Endothelial cell of umbilical vein (primary cell): ENCODE measurements around the gene MECP2.

Experiments used
- CTCF ChIP-seq, 2 donors: IDR thresholded peaks; 1 replicate in 1 of 2; 2 replicates in 1 of 2; pipeline ENCODE4 v1.5.1; 2011; ENCODE audit warnings: low read length in 2 of 2, mild to moderate bottlenecking in 2 of 2, moderate library complexity in 2 of 2, control low read depth in 1 of 2, inconsistent platforms in 1 of 2, low read depth in 1 of 2; ENCODE audit not compliant: insufficient read depth in 1 of 2; ENCODE audit errors: extremely low read depth in 1 of 2
- EZH2 ChIP-seq: IDR thresholded peaks from 2 replicates; pipeline ENCODE4 v1.6.1; 2012; ENCODE audit warnings: borderline replicate concordance, low read depth, mild to moderate bottlenecking, moderate library complexity, low read length, inconsistent platforms; ENCODE audit not compliant: severe bottlenecking
- POLR2AphosphoS5 ChIP-seq: IDR thresholded peaks from 2 replicates; pipeline ENCODE4 v1.6.1; 2012; ENCODE audit warnings: low read depth, mild to moderate bottlenecking, control low read depth, low read length, moderate library complexity; ENCODE audit not compliant: insufficient read depth

GRCh38 chrX:154019061-154019621 is 78.4 kb downstream of the MECP2 start:
- no peak for TF ChIP-seq CTCF (IDR thresholded peaks at IDR 0.05; ENCODE audit: extremely low read depth in 1 of 2, insufficient read depth in 1 of 2, low read depth in 1 of 2, low read length in 2 of 2)
- TF ChIP-seq POLR2AphosphoS5 = no peak
- no peak for TF ChIP-seq EZH2
